ENCODE measurements around the gene RAC3.

GRCh38 chr17:82008941-82009405 is 22.5 kb upstream of the RAC3 start:
- TF ChIP-seq, protein P1, sequence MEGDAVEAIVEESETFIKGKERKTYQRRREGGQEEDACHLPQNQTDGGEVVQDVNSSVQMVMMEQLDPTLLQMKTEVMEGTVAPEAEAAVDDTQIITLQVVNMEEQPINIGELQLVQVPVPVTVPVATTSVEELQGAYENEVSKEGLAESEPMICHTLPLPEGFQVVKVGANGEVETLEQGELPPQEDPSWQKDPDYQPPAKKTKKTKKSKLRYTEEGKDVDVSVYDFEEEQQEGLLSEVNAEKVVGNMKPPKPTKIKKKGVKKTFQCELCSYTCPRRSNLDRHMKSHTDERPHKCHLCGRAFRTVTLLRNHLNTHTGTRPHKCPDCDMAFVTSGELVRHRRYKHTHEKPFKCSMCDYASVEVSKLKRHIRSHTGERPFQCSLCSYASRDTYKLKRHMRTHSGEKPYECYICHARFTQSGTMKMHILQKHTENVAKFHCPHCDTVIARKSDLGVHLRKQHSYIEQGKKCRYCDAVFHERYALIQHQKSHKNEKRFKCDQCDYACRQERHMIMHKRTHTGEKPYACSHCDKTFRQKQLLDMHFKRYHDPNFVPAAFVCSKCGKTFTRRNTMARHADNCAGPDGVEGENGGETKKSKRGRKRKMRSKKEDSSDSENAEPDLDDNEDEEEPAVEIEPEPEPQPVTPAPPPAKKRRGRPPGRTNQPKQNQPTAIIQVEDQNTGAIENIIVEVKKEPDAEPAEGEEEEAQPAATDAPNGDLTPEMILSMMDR (conservative IDR thresholded peaks at IDR 0.05 in 1 of 2, IDR thresholded peaks at IDR 0.05 in 1 of 2; ENCODE audit: extremely low read depth in 1 of 2, insufficient read depth in 1 of 2, low read depth in 1 of 2, low read length in 2 of 2): no peak
- no peak for TF ChIP-seq EZH2 (IDR thresholded peaks at IDR 0.05; ENCODE audit: borderline replicate concordance, low read length)

Measured in mammary epithelial cell (primary cell).